Activated T-cell treated with anti-CD3 and anti-CD28 coated beads for 1 hour (primary cell): ENCODE results near the gene SLC35F6.

Source experiments
- DNase-seq: peaks from one replicate; pipeline ENCODE4 v3.0.0-alpha.2; 2020; ENCODE audit warnings: low read depth

SLC35F6 gene

GRCh38 chr2:26822877-26823276 lies 58.8 kb downstream of the SLC35F6 start:
- no peak for DNase-seq
